Vagina (tissue), 2 donors: ENCODE results near the gene TIGD3.

Experiments used
- CTCF ChIP-seq, 3 experiments: fragments of 450-650 bp in 2 of 3; fragments of 200-600 bp in 1 of 3; sonication (generic) in 1 of 3; IDR thresholded peaks; one replicate each; pipeline ENCODE4 v1.5.1; 2017 to 2019; ENCODE audit warnings: antibody characterized with exemption in 3 of 3, mild to moderate bottlenecking in 2 of 3, moderate library complexity in 2 of 3
- POLR2A ChIP-seq, 2 donors: fragments of 450-650 bp; IDR thresholded peaks; one replicate each; pipeline ENCODE4 v1.6.1; 2017; ENCODE audit warnings: antibody characterized with exemption in 2 of 2, mild to moderate bottlenecking in 2 of 2, moderate library complexity in 2 of 2
- POLR2AphosphoS5 ChIP-seq, 2 donors: sonication (generic); formaldehyde crosslinking; IDR thresholded peaks; one replicate each; pipeline ENCODE4 v1.9.0; 2017; ENCODE audit warnings: antibody characterized with exemption in 2 of 2, mild to moderate bottlenecking in 2 of 2, low read depth in 1 of 2; ENCODE audit not compliant: insufficient read depth in 1 of 2

- TF ChIP-seq CTCF (IDR thresholded peaks at IDR 0.05) = no peak
- no peak for TF ChIP-seq POLR2AphosphoS5 (IDR thresholded peaks at IDR 0.05; ENCODE audit: insufficient read depth in 1 of 2, low read depth in 1 of 2)
- TF ChIP-seq POLR2A (IDR thresholded peaks at IDR 0.05) = no peak
Observed at GRCh38 chr11:65353376-65353775, 1.2 kb upstream of the TIGD3 start.
